NCI-H774 (cell line): ENCODE results near the gene CUX1.
"Not testable (repeated sequence)": the region's sequence is repeated elsewhere in the genome, so short reads cannot be mapped to it uniquely, and the experiment has no call there.

Source experiments
- DNase-seq: peaks from one replicate; lab custom pipeline; 2025; lab: John Stamatoyannopoulos, UW

Gene CUX1

GRCh38 chr7:102045681-102046372 is 228.4 kb downstream of the CUX1 start:
- DNase-seq, result no peak

DNA sequence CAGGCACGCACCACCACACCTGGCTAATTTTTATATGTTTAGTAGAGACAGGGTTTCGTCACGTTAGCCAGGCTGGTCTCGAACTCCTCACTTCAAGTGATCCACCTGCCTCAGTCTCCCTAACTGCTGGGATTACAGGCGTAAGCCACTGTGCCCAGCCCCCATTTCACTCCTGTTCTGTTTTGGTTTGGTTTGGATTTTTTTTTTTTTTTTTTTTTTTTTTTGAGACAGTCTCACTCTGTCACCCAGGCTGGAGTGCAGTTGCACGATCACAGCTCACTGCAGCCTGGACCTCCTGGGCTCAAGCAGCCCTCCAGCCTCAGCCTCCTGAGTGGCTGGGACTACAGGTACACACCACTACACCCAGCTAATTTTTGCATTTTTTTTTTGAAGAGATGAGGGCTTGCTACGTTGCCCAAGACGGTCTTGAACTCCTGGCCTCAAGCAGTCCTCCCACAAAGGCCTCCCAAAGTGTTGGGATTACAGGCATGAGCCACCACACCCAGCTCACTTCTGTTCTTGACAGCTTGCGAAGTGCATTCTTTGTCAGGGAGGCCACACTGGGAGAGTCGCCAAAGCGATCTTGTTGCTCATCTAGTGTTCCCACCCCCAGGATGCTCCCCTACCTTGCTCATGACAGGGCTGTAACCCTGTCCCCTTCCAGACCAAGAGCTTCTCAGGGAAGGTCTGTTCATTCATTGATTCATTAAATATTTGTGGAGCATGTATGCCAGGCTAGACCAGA is 229.1 kb downstream of the CUX1 start:
- DNase-seq, result no peak

DNA sequence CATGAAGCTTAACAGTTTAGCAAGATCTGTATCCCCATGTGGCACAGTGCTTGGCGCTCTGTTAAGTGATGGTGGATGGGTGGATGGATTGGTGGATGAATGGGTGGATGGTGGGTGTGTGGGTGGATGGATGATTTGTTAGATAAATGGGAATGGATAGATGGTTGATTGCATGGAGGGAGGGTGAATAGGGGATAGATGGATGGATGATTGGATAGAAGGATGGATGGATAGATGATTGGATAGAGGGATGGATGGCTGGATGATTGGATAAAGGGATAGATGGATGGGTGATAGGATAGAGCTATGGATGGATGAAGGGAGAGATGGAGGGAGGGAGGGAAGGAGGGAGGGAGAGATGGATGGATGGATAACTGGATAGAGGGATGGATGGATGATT is 229.7 kb downstream of the CUX1 start:
- no peak for DNase-seq

DNA sequence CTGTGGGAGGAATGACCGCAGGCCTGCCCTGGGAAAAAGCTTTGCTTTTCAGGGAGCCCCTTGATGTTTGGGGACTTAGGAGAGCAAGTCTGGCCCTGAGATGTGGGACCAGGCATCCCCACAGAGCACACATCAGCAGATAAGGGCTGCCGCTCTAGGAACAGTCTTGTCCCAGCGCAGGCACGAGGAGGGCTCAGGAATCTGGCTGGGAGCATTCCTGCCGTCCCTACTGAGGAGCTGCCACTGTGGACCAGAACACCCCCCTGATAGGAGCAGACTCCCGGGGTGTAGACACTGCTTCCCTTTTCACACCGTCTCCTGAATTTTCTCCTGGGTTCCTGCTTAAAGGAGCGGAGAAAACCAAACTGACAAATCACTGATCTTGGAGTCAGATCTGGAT is 232.3 kb downstream of the CUX1 start:
- DNase-seq, result no peak

DNA sequence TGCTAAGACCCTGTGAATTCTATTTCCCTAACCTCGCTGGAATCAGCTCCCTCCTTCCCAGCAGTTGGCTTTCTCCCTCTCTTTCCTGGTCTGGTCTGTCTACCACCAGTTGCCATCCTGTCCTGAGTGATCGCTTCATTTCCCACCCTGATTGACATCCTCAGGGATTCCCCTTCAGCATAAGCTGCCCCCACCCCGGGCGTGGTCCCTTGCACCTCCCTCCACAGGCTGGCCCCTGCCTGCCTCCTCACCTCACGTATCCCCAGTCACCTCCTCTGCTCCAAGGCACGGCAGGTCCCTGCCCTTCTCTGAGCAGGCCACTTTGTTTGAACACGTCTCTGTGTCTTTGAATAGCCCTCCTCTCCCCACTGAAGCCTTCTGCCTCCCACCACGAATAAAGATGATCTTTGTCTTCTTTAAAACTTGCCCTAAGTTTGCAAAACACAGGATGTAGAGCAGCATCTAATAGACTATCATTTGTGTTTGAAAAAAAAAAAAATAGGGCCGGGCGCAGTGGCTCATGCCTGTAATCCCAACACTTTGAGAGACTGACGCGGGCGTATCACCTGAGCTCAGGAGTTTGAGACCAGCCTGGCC is 233.5 kb downstream of the CUX1 start:
- DNase-seq, result no peak

DNA sequence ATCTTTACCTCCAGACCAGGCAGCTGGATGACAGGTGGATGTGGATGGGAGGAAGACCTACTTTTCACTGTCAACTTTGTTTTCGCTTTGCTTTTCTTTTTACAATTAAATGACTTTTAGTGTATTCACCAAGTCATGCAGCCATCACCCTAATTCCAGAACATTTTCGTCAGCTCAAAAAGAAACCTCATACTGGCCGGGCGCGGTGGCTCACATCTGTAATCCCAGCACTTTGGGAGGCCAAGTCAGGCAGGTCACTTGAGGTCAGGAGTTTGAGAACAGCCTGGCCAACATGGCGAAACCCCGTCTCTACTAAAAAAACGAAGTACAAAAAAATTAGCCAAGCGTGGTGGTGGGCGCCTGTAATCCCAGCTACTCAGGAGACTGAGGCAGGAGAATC is 234.3 kb downstream of the CUX1 start:
- not testable (repeated sequence) for DNase-seq

DNA sequence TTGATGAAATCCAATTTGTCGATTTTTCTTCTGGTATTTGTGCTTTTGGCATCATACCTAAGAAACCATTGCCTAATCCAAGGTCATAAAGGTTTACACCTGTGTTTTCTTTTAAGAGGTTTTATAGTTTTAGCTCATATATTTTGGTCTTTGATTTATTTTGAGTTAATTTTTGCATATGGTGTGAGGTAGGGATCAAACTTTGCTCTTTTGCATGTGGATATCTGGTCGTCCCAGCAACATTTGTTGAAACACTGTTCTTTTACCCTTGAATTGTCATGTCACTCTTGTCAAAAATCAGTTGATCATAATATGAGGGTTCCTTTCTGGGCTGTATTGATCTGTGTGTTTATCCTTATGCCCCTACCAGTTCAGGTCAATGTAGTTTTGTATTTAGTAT is 236.7 kb downstream of the CUX1 start:
- no peak for DNase-seq

DNA sequence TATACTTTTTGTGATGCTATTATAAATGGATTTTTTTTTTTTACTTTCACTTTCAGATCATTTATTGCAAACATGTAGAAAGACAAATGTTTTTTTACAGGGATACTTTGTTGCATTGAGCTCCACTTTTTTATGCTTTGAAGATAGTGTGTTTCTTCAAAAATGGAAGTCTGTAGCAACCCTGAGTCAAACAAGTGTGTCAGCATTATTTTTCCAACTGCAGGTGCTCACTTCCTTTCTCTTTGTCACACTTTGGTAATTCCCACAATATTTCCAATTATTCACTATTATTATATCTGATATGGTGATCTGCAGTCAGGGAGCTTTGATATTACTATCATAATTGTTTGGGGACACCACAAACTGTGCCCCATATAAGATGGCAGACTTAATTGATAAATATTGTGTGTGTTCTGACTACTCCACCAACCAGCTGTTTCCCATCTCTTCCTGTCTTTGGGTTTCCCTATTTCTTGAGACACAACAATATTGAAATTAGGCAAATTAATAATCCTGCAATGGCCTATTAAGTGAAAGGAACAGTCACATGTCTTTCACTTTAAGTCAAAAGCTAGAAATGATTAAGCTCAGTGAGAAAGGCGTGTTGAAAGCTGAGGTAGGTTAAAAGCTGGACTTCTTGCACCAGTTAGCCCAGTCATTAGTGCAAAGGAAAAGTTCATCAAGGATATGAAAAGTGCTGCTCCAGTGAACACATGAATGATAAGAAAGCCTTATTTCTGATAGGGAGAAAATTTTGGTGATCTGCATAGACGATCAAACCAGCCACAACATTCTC is 238.0 kb downstream of the CUX1 start:
- DNase-seq, result no peak

DNA sequence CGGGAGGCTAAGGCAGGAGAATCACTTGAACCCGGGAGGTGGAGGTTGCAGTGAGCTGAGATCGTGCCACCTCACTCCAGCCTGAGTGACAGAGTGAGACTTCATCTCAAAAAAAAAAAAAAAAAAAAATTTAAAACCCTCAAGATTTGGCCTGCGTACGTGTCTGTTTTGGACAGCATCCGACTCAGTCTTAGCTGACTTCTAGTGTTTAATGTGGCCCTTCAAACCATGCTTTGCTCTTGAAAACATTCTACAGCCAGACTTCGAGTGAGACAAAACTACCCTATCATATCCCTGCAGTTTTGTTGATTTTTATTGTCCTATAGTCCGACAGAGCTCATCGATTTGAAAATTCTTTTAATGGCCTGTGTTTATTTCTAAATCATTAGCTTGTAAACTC is 242.1 kb downstream of the CUX1 start:
- DNase-seq, result no peak

GRCh38 chr7:102061354-102061945 is 244.0 kb downstream of the CUX1 start:
- DNase-seq, result no peak

- DNase-seq, result no peak
These were observed 244.6 kb downstream of the CUX1 start for GRCh38 chr7:102061981-102062390.

GRCh38 chr7:102063690-102064180 is 246.3 kb downstream of the CUX1 start:
- no peak for DNase-seq

GRCh38 chr7:102064361-102065025 is 247.1 kb downstream of the CUX1 start:
- no peak for DNase-seq

- no peak for DNase-seq
These were observed 247.8 kb downstream of the CUX1 start for GRCh38 chr7:102065226-102065625.

- DNase-seq, result no peak
These were observed 249.1 kb downstream of the CUX1 start for GRCh38 chr7:102066476-102066875.

DNA sequence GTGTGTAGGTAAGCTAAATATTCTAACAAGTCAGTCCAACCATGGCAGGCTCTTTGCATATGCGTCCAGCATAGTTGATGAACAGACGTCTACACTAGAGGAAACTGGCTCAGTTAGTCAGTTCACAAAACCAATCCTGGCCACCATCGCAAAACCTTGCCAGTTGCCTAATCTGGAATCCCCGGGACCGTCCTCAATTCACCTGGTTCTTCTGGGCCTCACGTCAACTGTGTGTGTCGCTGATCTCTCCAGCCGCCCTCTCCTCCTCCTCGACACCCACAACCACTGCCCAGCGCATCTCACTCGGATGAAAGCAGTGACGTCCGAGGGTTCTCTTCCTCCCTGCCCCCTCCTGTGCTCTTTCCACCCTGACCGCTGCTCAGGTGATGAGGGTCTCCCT is 251.4 kb downstream of the CUX1 start:
- DNase-seq, result no peak

- no peak for DNase-seq
These were observed 252.7 kb downstream of the CUX1 start for GRCh38 chr7:102069931-102070629.

GRCh38 chr7:102072003-102072402 is 254.6 kb downstream of the CUX1 start:
- no peak for DNase-seq

- DNase-seq, result no peak
These were observed 255.3 kb downstream of the CUX1 start for GRCh38 chr7:102072636-102073209.
